ENCODE results near the gene RNF111. TPM values are rescaled to one million over a fixed set of nuclear protein-coding genes. Genes with fewer than 3 reads are reported as not detected.
"Not testable (repeated sequence)": the region's sequence is repeated elsewhere in the genome, so short reads cannot be mapped to it uniquely, and the experiment has no call there.

The RNF111 gene
- total and polyA plus RNA-seq, 4 donors = 22.0 to 49.1 (median 37.4) TPM

- no CpG with 5 or more reads among the region's 5 CpGs for WGBS (ENCODE audit: insufficient coverage)
These were observed 132.2 kb downstream of the RNF111 start for GRCh38 chr15:59119625-59120024.

GRCh38 chr15:59120937-59121336, 133.5 kb downstream of the RNF111 start:
- H3K4me1 ChIP-seq (ENCODE audit: control insufficient read depth, insufficient read depth, low read length) = no peaks in the 10 kb centered on the region
- H3K27me3 ChIP-seq (ENCODE audit: control insufficient read depth, insufficient read depth, low read length) = no peaks in the 10 kb centered on the region
- 93% methylated on average over 5 of the region's 5 CpGs for WGBS (ENCODE audit: insufficient coverage)
- H3K36me3 ChIP-seq (ENCODE audit: control insufficient read depth, insufficient read depth, low read length) = peaks cover 11% of the 10 kb centered on the region
- peak in 1 of 6 donors; percentile 4 for DNase-seq (ENCODE audit: low read depth in 4 of 6, low spot score in 6 of 6)
- no peak overlapping the region for H3K27ac ChIP-seq (ENCODE audit: low read depth, low read length)
- no peaks in the 10 kb centered on the region for H3K9me3 ChIP-seq (ENCODE audit: control insufficient read depth, insufficient read depth, low read length)
- no peak overlapping the region for H3K4me3 ChIP-seq (ENCODE audit: low read depth, low read length)

More at GRCh38 chr15:59119625-59120024, 132.2 kb downstream of the RNF111 start:
- Histone ChIP-seq H3K4me3 (ENCODE audit: low read depth, low read length) (no peak overlapping the region), H3K36me3 (ENCODE audit: control insufficient read depth, insufficient read depth, low read length) (peaks cover 11% of the 10 kb centered on the region), H3K9me3 (ENCODE audit: control insufficient read depth, insufficient read depth, low read length) (no peaks in the 10 kb centered on the region), H3K27ac (ENCODE audit: low read depth, low read length) (no peak overlapping the region), H3K4me1 (ENCODE audit: control insufficient read depth, insufficient read depth, low read length) (no peaks in the 10 kb centered on the region), H3K27me3 (ENCODE audit: control insufficient read depth, insufficient read depth, low read length) (no peaks in the 10 kb centered on the region)
- DNase-seq (ENCODE audit: low read depth in 4 of 6, low spot score in 6 of 6) = no peak

GRCh38 chr15:59124261-59124660, 136.8 kb downstream of the RNF111 start:
- Histone ChIP-seq H3K9me3 (ENCODE audit: control insufficient read depth, insufficient read depth, low read length) (no peaks in the 10 kb centered on the region), H3K36me3 (ENCODE audit: control insufficient read depth, insufficient read depth, low read length) (peaks cover 2% of the 10 kb centered on the region), H3K27ac (ENCODE audit: low read depth, low read length) (no peak overlapping the region), H3K27me3 (ENCODE audit: control insufficient read depth, insufficient read depth, low read length) (no peaks in the 10 kb centered on the region), H3K4me1 (ENCODE audit: control insufficient read depth, insufficient read depth, low read length) (no peaks in the 10 kb centered on the region), H3K4me3 (ENCODE audit: low read depth, low read length) (no peak overlapping the region)
- no peak for DNase-seq (ENCODE audit: low read depth in 4 of 6, low spot score in 6 of 6)
- WGBS (ENCODE audit: insufficient coverage) = 85% methylated on average over 1 of the region's 2 CpGs

GRCh38 chr15:59125683-59126082, 138.2 kb downstream of the RNF111 start:
- not testable (repeated sequence) for H3K9me3 ChIP-seq (ENCODE audit: control insufficient read depth, insufficient read depth, low read length); DNase-seq (ENCODE audit: low read depth in 4 of 6, low spot score in 6 of 6); H3K4me1 ChIP-seq (ENCODE audit: control insufficient read depth, insufficient read depth, low read length); H3K36me3 ChIP-seq (ENCODE audit: control insufficient read depth, insufficient read depth, low read length); H3K27ac ChIP-seq (ENCODE audit: low read depth, low read length); H3K4me3 ChIP-seq (ENCODE audit: low read depth, low read length); H3K27me3 ChIP-seq (ENCODE audit: control insufficient read depth, insufficient read depth, low read length)
- WGBS (ENCODE audit: insufficient coverage) = no CpG with 5 or more reads among the region's 4 CpGs

- WGBS (ENCODE audit: insufficient coverage) = no CpG with 5 or more reads among the region's 1 CpG
- not testable (repeated sequence) for H3K27ac ChIP-seq (ENCODE audit: low read depth, low read length); DNase-seq (ENCODE audit: low read depth in 4 of 6, low spot score in 6 of 6); H3K4me1 ChIP-seq (ENCODE audit: control insufficient read depth, insufficient read depth, low read length); H3K27me3 ChIP-seq (ENCODE audit: control insufficient read depth, insufficient read depth, low read length); H3K4me3 ChIP-seq (ENCODE audit: low read depth, low read length); H3K9me3 ChIP-seq (ENCODE audit: control insufficient read depth, insufficient read depth, low read length)
- peaks cover 10% of the 10 kb centered on the region for H3K36me3 ChIP-seq (ENCODE audit: control insufficient read depth, insufficient read depth, low read length)
These were observed 139.8 kb downstream of the RNF111 start for GRCh38 chr15:59127255-59127654.

- H3K27ac ChIP-seq (ENCODE audit: low read depth, low read length) = no peak overlapping the region
- 95% methylated on average over 14 of the region's 16 CpGs for WGBS (ENCODE audit: insufficient coverage)
- no peak for DNase-seq (ENCODE audit: low read depth in 4 of 6, low spot score in 6 of 6)
- H3K4me1 ChIP-seq (ENCODE audit: control insufficient read depth, insufficient read depth, low read length) = no peaks in the 10 kb centered on the region
- H3K36me3 ChIP-seq (ENCODE audit: control insufficient read depth, insufficient read depth, low read length) = peaks cover 8% of the 10 kb centered on the region
- no peaks in the 10 kb centered on the region for H3K27me3 ChIP-seq (ENCODE audit: control insufficient read depth, insufficient read depth, low read length)
- H3K9me3 ChIP-seq (ENCODE audit: control insufficient read depth, insufficient read depth, low read length) = peaks cover 2% of the 10 kb centered on the region
- no peak overlapping the region for H3K4me3 ChIP-seq (ENCODE audit: low read depth, low read length)
These were observed 144.0 kb downstream of the RNF111 start for GRCh38 chr15:59131456-59131855.

GRCh38 chr15:59131969-59132562, 144.6 kb downstream of the RNF111 start:
- peak in 1 of 6 donors; percentile 62 for DNase-seq (ENCODE audit: low read depth in 4 of 6, low spot score in 6 of 6)
- Histone ChIP-seq H3K27ac (ENCODE audit: low read depth, low read length) (no peak overlapping the region), H3K4me1 (ENCODE audit: control insufficient read depth, insufficient read depth, low read length) (no peaks in the 10 kb centered on the region), H3K4me3 (ENCODE audit: low read depth, low read length) (no peak overlapping the region), H3K36me3 (ENCODE audit: control insufficient read depth, insufficient read depth, low read length) (peaks cover 12% of the 10 kb centered on the region), H3K9me3 (ENCODE audit: control insufficient read depth, insufficient read depth, low read length) (peaks cover 2% of the 10 kb centered on the region), H3K27me3 (ENCODE audit: control insufficient read depth, insufficient read depth, low read length) (no peaks in the 10 kb centered on the region)
- 86% methylated on average over 2 of the region's 3 CpGs for WGBS (ENCODE audit: insufficient coverage)

GRCh38 chr15:59133929-59134427, 146.5 kb downstream of the RNF111 start:
- WGBS (ENCODE audit: insufficient coverage) = 95% methylated on average over 6 of the region's 6 CpGs
- Histone ChIP-seq H3K9me3 (ENCODE audit: control insufficient read depth, insufficient read depth, low read length) (peaks cover 2% of the 10 kb centered on the region), H3K27ac (ENCODE audit: low read depth, low read length) (no peak overlapping the region), H3K36me3 (ENCODE audit: control insufficient read depth, insufficient read depth, low read length) (peaks cover 16% of the 10 kb centered on the region), H3K4me1 (ENCODE audit: control insufficient read depth, insufficient read depth, low read length) (no peaks in the 10 kb centered on the region), H3K27me3 (ENCODE audit: control insufficient read depth, insufficient read depth, low read length) (no peaks in the 10 kb centered on the region), H3K4me3 (ENCODE audit: low read depth, low read length) (no peak overlapping the region)
- no peak for DNase-seq (ENCODE audit: low read depth in 4 of 6, low spot score in 6 of 6)

GRCh38 chr15:59137566-59137965, 150.1 kb downstream of the RNF111 start:
- H3K9me3 ChIP-seq (ENCODE audit: control insufficient read depth, insufficient read depth, low read length) = no peaks in the 10 kb centered on the region
- H3K27me3 ChIP-seq (ENCODE audit: control insufficient read depth, insufficient read depth, low read length) = no peaks in the 10 kb centered on the region
- no peak overlapping the region for H3K27ac ChIP-seq (ENCODE audit: low read depth, low read length)
- no peak for DNase-seq (ENCODE audit: low read depth in 4 of 6, low spot score in 6 of 6)
- peaks cover 11% of the 10 kb centered on the region for H3K36me3 ChIP-seq (ENCODE audit: control insufficient read depth, insufficient read depth, low read length)
- H3K4me3 ChIP-seq (ENCODE audit: low read depth, low read length) = no peak overlapping the region
- H3K4me1 ChIP-seq (ENCODE audit: control insufficient read depth, insufficient read depth, low read length) = peaks cover 4% of the 10 kb centered on the region
- 63% methylated on average over 1 of the region's 2 CpGs for WGBS (ENCODE audit: insufficient coverage)

- WGBS (ENCODE audit: insufficient coverage) = 63% methylated on average over 7 of the region's 7 CpGs
- Histone ChIP-seq H3K9me3 (ENCODE audit: control insufficient read depth, insufficient read depth, low read length) (no peaks in the 10 kb centered on the region), H3K36me3 (ENCODE audit: control insufficient read depth, insufficient read depth, low read length) (peaks cover 13% of the 10 kb centered on the region), H3K4me1 (ENCODE audit: control insufficient read depth, insufficient read depth, low read length) (peaks cover 4% of the 10 kb centered on the region), H3K27ac (ENCODE audit: low read depth, low read length) (no peak overlapping the region), H3K27me3 (ENCODE audit: control insufficient read depth, insufficient read depth, low read length) (no peaks in the 10 kb centered on the region), H3K4me3 (ENCODE audit: low read depth, low read length) (no peak overlapping the region)
- no peak for DNase-seq (ENCODE audit: low read depth in 4 of 6, low spot score in 6 of 6)
These were observed 150.8 kb downstream of the RNF111 start for GRCh38 chr15:59138243-59138642.
